Measurements from ENCODE around the gene ATAD3C.
"Not testable (repeated sequence)": the region's sequence is repeated elsewhere in the genome, so short reads cannot be mapped to it uniquely, and the experiment has no call there.

ATAD3C gene

GRCh38 chr1:1442069-1442770, 7.3 kb upstream of the ATAD3C start:
- Histone ChIP-seq H3K36me3 (ENCODE audit: insufficient read depth) (no peaks in the 10 kb centered on the region), H3K4me1 (ENCODE audit: low read depth, poor library complexity, severe bottlenecking) (no peaks in the 10 kb centered on the region), H3K79me2 (ENCODE audit: insufficient read depth, low read depth) (no peaks in the 10 kb centered on the region), H3K4me2 (no peak overlapping the region), H3K27me3 (ENCODE audit: insufficient read depth, low read depth) (peaks cover 53% of the 10 kb centered on the region; the same call in 1 of the 2 replicates), H3K4me3 (IDR thresholded peaks at IDR 0.05; ENCODE audit: insufficient read depth, low read depth, low read length) (no peak overlapping the region), H2AFZ (ENCODE audit: low read depth) (no peak overlapping the region), H3K27ac (no peak overlapping the region), H4K20me1 (ENCODE audit: insufficient read depth) (no peaks in the 10 kb centered on the region), H3K9ac (no peak overlapping the region)
- TF ChIP-seq CTCF (conservative IDR thresholded peaks at IDR 0.05; ENCODE audit: low read depth, low read length): no peak

GRCh38 chr1:1446631-1447030, 2.9 kb upstream of the ATAD3C start:
- H3K79me2 ChIP-seq (ENCODE audit: insufficient read depth, low read depth); H3K36me3 ChIP-seq (ENCODE audit: insufficient read depth): not testable (repeated sequence)

GRCh38 chr1:1450616-1451015, 1.1 kb downstream of the ATAD3C start:
- not testable (repeated sequence) for H2AFZ ChIP-seq (ENCODE audit: low read depth); H4K20me1 ChIP-seq (ENCODE audit: insufficient read depth); H3K9ac ChIP-seq; H3K4me1 ChIP-seq (ENCODE audit: low read depth, poor library complexity, severe bottlenecking); H3K4me2 ChIP-seq; H3K4me3 ChIP-seq (IDR thresholded peaks at IDR 0.05; ENCODE audit: insufficient read depth, low read depth, low read length); H3K27ac ChIP-seq; H3K36me3 ChIP-seq (ENCODE audit: insufficient read depth); H3K79me2 ChIP-seq (ENCODE audit: insufficient read depth, low read depth)
- peaks cover 72% of the 10 kb centered on the region for H3K27me3 ChIP-seq (ENCODE audit: insufficient read depth, low read depth)

More at GRCh38 chr1:1446631-1447030, 2.9 kb upstream of the ATAD3C start:
- not testable (repeated sequence) for H3K9ac ChIP-seq; H3K4me1 ChIP-seq (ENCODE audit: low read depth, poor library complexity, severe bottlenecking); H3K4me2 ChIP-seq; H3K27ac ChIP-seq; H3K4me3 ChIP-seq (IDR thresholded peaks at IDR 0.05; ENCODE audit: insufficient read depth, low read depth, low read length); H2AFZ ChIP-seq (ENCODE audit: low read depth); H4K20me1 ChIP-seq (ENCODE audit: insufficient read depth)
- H3K27me3 ChIP-seq (ENCODE audit: insufficient read depth, low read depth): peaks cover 79% of the 10 kb centered on the region

GRCh38 chr1:1451696-1452364, 2.3 kb downstream of the ATAD3C start:
- no peaks in the 10 kb centered on the region for H3K36me3 ChIP-seq (ENCODE audit: insufficient read depth)
- H3K27me3 ChIP-seq (ENCODE audit: insufficient read depth, low read depth): peaks cover 68% of the 10 kb centered on the region
- no peaks in the 10 kb centered on the region for H3K79me2 ChIP-seq (ENCODE audit: insufficient read depth, low read depth)
- no peaks in the 10 kb centered on the region for H4K20me1 ChIP-seq (ENCODE audit: insufficient read depth)
- H3K27ac ChIP-seq: no peak overlapping the region
- TF ChIP-seq CTCF (conservative IDR thresholded peaks at IDR 0.05; ENCODE audit: low read depth, low read length): no peak
- H2AFZ ChIP-seq (ENCODE audit: low read depth): no peak overlapping the region
- H3K9ac ChIP-seq: no peak overlapping the region
- no peak overlapping the region for H3K4me2 ChIP-seq
- H3K4me1 ChIP-seq (ENCODE audit: low read depth, poor library complexity, severe bottlenecking): no peaks in the 10 kb centered on the region
- H3K4me3 ChIP-seq (IDR thresholded peaks at IDR 0.05; ENCODE audit: insufficient read depth, low read depth, low read length): no peak overlapping the region

GRCh38 chr1:1452365-1452739, 2.9 kb downstream of the ATAD3C start:
- not testable (repeated sequence) for H3K4me3 ChIP-seq (IDR thresholded peaks at IDR 0.05; ENCODE audit: insufficient read depth, low read depth, low read length); H3K79me2 ChIP-seq (ENCODE audit: insufficient read depth, low read depth); H3K4me2 ChIP-seq; H3K36me3 ChIP-seq (ENCODE audit: insufficient read depth); H4K20me1 ChIP-seq (ENCODE audit: insufficient read depth); H3K9ac ChIP-seq; H3K27ac ChIP-seq; H2AFZ ChIP-seq (ENCODE audit: low read depth); H3K4me1 ChIP-seq (ENCODE audit: low read depth, poor library complexity, severe bottlenecking)
- peaks cover 69% of the 10 kb centered on the region for H3K27me3 ChIP-seq (ENCODE audit: insufficient read depth, low read depth)

- Histone ChIP-seq H2AFZ (ENCODE audit: low read depth) (no peak overlapping the region), H3K27me3 (ENCODE audit: insufficient read depth, low read depth) (peaks cover 68% of the 10 kb centered on the region), H3K4me2 (no peak overlapping the region), H3K9ac (no peak overlapping the region), H4K20me1 (ENCODE audit: insufficient read depth) (no peaks in the 10 kb centered on the region), H3K36me3 (ENCODE audit: insufficient read depth) (no peaks in the 10 kb centered on the region), H3K4me1 (ENCODE audit: low read depth, poor library complexity, severe bottlenecking) (no peaks in the 10 kb centered on the region), H3K79me2 (ENCODE audit: insufficient read depth, low read depth) (no peaks in the 10 kb centered on the region), H3K27ac (no peak overlapping the region), H3K4me3 (IDR thresholded peaks at IDR 0.05; ENCODE audit: insufficient read depth, low read depth, low read length) (no peak overlapping the region)
- TF ChIP-seq CTCF (conservative IDR thresholded peaks at IDR 0.05; ENCODE audit: low read depth, low read length): no peak
These were observed 3.4 kb downstream of the ATAD3C start for GRCh38 chr1:1452882-1453281.

- H3K27ac ChIP-seq; H3K4me1 ChIP-seq (ENCODE audit: low read depth, poor library complexity, severe bottlenecking); H3K9ac ChIP-seq; H3K36me3 ChIP-seq (ENCODE audit: insufficient read depth); H3K4me2 ChIP-seq; H3K4me3 ChIP-seq (IDR thresholded peaks at IDR 0.05; ENCODE audit: insufficient read depth, low read depth, low read length); H3K79me2 ChIP-seq (ENCODE audit: insufficient read depth, low read depth); H4K20me1 ChIP-seq (ENCODE audit: insufficient read depth); H2AFZ ChIP-seq (ENCODE audit: low read depth): not testable (repeated sequence)
- peaks cover 63% of the 10 kb centered on the region for H3K27me3 ChIP-seq (ENCODE audit: insufficient read depth, low read depth)
These were observed 5.0 kb downstream of the ATAD3C start for GRCh38 chr1:1454286-1455056.
